ENCODE results near the gene RCAN2.

Gene RCAN2

GRCh38 chr6:46191961-46192360, 299.3 kb downstream of the RCAN2 start:
- peak; percentile 89 for DNase-seq (ENCODE audit: low read depth)
- TF ChIP-seq CTCF (conservative IDR thresholded peaks at IDR 0.05; ENCODE audit: low read length): no peak
- no peak overlapping the region for H3K4me3 ChIP-seq (ENCODE audit: low read length)

- no peak for TF ChIP-seq CTCF (conservative IDR thresholded peaks at IDR 0.05; ENCODE audit: low read length)
- H3K4me3 ChIP-seq (ENCODE audit: low read length): no peak overlapping the region
- no peak for DNase-seq (ENCODE audit: low read depth)
Observed at GRCh38 chr6:46190889-46191288, 300.4 kb downstream of the RCAN2 start.

- no peak for DNase-seq (ENCODE audit: low read depth)
- no peak overlapping the region for H3K4me3 ChIP-seq (ENCODE audit: low read length)
- no peak for TF ChIP-seq CTCF (conservative IDR thresholded peaks at IDR 0.05; ENCODE audit: low read length)
Observed at GRCh38 chr6:46189726-46190125, 301.5 kb downstream of the RCAN2 start.

- DNase-seq (ENCODE audit: low read depth): no peak
- no peak for TF ChIP-seq CTCF (conservative IDR thresholded peaks at IDR 0.05; ENCODE audit: low read length)
- H3K4me3 ChIP-seq (ENCODE audit: low read length): no peak overlapping the region
Observed at GRCh38 chr6:46186583-46186982, 304.7 kb downstream of the RCAN2 start.

GRCh38 chr6:46184114-46184513, 307.1 kb downstream of the RCAN2 start:
- peak; percentile 93 for DNase-seq (ENCODE audit: low read depth)
- TF ChIP-seq CTCF (conservative IDR thresholded peaks at IDR 0.05; ENCODE audit: low read length): peak; percentile 37; the same call in 1 of the 2 replicates
- H3K4me3 ChIP-seq (ENCODE audit: low read length): no peak overlapping the region

GRCh38 chr6:46175976-46176375, 315.3 kb downstream of the RCAN2 start:
- H3K4me3 ChIP-seq (ENCODE audit: low read length): no peak overlapping the region
- no peak for TF ChIP-seq CTCF (conservative IDR thresholded peaks at IDR 0.05; ENCODE audit: low read length)
- no peak for DNase-seq (ENCODE audit: low read depth)

- no peak for TF ChIP-seq CTCF (conservative IDR thresholded peaks at IDR 0.05; ENCODE audit: low read length)
- DNase-seq (ENCODE audit: low read depth): peak; percentile 62
- no peak overlapping the region for H3K4me3 ChIP-seq (ENCODE audit: low read length)
Observed at GRCh38 chr6:46175446-46175845, 315.8 kb downstream of the RCAN2 start.

All from AG10803 (cell line).